ENCODE measurements around the gene LRCOL1. TPM values are rescaled to one million over a fixed set of nuclear protein-coding genes. Genes with fewer than 3 reads are reported as not detected.

The LRCOL1 gene
- total RNA-seq, 2 experiments from 2014 or later, result not detected

GRCh38 chr12:132580701-132581292 is 29.6 kb downstream of the LRCOL1 start:
- Mint-ChIP-seq H3K4me1 (ENCODE audit: low read depth) (no peaks in the 10 kb centered on the region), H3K27ac (no peak overlapping the region), H3K4me3 (no peak overlapping the region), H3K27me3 (ENCODE audit: low read depth) (no peaks in the 10 kb centered on the region), H3K36me3 (ENCODE audit: low read depth) (peaks cover 7% of the 10 kb centered on the region), H3K9me3 (no peaks in the 10 kb centered on the region)
- CTCF ChIA-PET, result interaction anchor here (1.4 kb wide), 1 partner anchor 34 kb away, joined by 7 read pairs; no protein-coding TSS in a partner anchor
- intact Hi-C loops (cut with micrococcal nuclease), result no loop called here
- DNase-seq, result no peak

- Mint-ChIP-seq H3K27me3 (ENCODE audit: low read depth) (no peaks in the 10 kb centered on the region), H3K9me3 (no peaks in the 10 kb centered on the region), H3K4me3 (no peak overlapping the region), H3K4me1 (ENCODE audit: low read depth) (no peaks in the 10 kb centered on the region), H3K27ac (no peak overlapping the region), H3K36me3 (ENCODE audit: low read depth) (peaks cover 9% of the 10 kb centered on the region)
- intact Hi-C loops (cut with micrococcal nuclease), result no loop called here
- DNase-seq, result no peak
- CTCF ChIA-PET, result interaction anchor here (0.7 to 1.4 kb wide), 2 partner anchors 35 to 198 kb away, joined by 3 to 7 read pairs; no protein-coding TSS in a partner anchor
Measured at GRCh38 chr12:132579744-132580143, 30.6 kb downstream of the LRCOL1 start.

GRCh38 chr12:132578826-132579225 is 31.6 kb downstream of the LRCOL1 start:
- Mint-ChIP-seq H3K27ac (no peak overlapping the region), H3K9me3 (no peaks in the 10 kb centered on the region), H3K4me3 (no peak overlapping the region), H3K27me3 (ENCODE audit: low read depth) (no peaks in the 10 kb centered on the region), H3K4me1 (ENCODE audit: low read depth) (no peaks in the 10 kb centered on the region), H3K36me3 (ENCODE audit: low read depth) (peaks cover 7% of the 10 kb centered on the region)
- intact Hi-C loops (cut with micrococcal nuclease), result no loop called here
- DNase-seq, result no peak
- CTCF ChIA-PET, result no interaction called here

DNA sequence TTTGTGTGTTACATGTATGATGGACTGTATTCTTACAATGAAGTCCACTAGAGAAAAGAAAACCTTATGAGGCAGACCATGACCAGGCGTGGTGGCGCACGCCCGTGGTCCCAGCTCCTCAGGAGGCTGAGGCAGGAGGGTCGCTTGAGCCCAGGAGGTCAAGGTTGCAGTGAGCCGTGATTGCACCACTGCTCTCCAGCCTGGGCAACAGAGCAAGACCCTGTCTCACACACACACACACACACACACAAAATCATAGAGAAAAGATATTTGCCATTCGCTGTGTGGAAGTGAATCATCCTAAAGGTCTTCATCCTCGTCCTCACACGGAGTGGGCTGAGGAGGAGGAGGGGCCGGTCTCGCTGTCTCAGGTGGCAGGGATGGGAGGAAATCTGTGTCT is 32.3 kb downstream of the LRCOL1 start:
- Mint-ChIP-seq H3K4me1 (ENCODE audit: low read depth) (no peaks in the 10 kb centered on the region), H3K9me3 (no peaks in the 10 kb centered on the region), H3K27me3 (ENCODE audit: low read depth) (no peaks in the 10 kb centered on the region), H3K4me3 (no peak overlapping the region), H3K36me3 (ENCODE audit: low read depth) (peaks cover 6% of the 10 kb centered on the region), H3K27ac (no peak overlapping the region)
- no peak for DNase-seq
- CTCF ChIA-PET, result no interaction called here
- intact Hi-C loops (cut with micrococcal nuclease), result no loop called here

GRCh38 chr12:132577191-132577920 is 33.0 kb downstream of the LRCOL1 start:
- Mint-ChIP-seq H3K36me3 (ENCODE audit: low read depth) (peaks cover 6% of the 10 kb centered on the region), H3K9me3 (no peaks in the 10 kb centered on the region)
- CTCF ChIA-PET, result no interaction called here

GRCh38 chr12:132576701-132577100 is 33.7 kb downstream of the LRCOL1 start:
- H3K36me3 Mint-ChIP-seq (ENCODE audit: low read depth), result peaks cover 6% of the 10 kb centered on the region
- intact Hi-C loops (cut with micrococcal nuclease), result no loop called here
- CTCF ChIA-PET, result no interaction called here
- no peak overlapping the region for H3K4me3 Mint-ChIP-seq
- DNase-seq, result no peak
- no peak overlapping the region for H3K27ac Mint-ChIP-seq
- H3K9me3 Mint-ChIP-seq, result no peaks in the 10 kb centered on the region
- H3K4me1 Mint-ChIP-seq (ENCODE audit: low read depth), result no peaks in the 10 kb centered on the region
- H3K27me3 Mint-ChIP-seq (ENCODE audit: low read depth), result no peaks in the 10 kb centered on the region

More at GRCh38 chr12:132577191-132577920, 33.0 kb downstream of the LRCOL1 start:
- Mint-ChIP-seq H3K4me1 (ENCODE audit: low read depth) (no peaks in the 10 kb centered on the region), H3K4me3 (no peak overlapping the region), H3K27ac (no peak overlapping the region), H3K27me3 (ENCODE audit: low read depth) (no peaks in the 10 kb centered on the region)
- DNase-seq, result no peak
- intact Hi-C loops (cut with micrococcal nuclease), result no loop called here

DNA sequence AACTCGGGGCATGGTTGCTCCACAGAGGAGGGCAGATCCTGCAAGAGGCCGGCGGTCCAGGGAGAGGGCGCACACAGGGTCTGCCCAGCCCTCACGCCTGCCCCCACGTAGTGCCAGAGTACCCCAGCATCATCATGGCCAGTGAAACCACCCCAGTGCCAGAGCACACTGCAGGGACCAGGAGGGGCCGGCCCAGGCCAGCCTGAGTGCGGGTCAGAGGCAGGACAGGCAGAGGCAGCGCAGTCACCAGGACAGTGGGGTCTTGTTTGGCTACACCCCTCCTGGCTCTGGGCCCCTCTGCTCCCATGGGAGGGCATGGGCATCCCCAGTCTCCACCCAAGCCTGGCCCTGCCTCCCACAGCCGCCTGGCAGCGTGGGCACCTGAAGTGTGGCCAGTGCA is 34.7 kb downstream of the LRCOL1 start:
- Mint-ChIP-seq H3K4me1 (ENCODE audit: low read depth) (no peaks in the 10 kb centered on the region), H3K9me3 (no peaks in the 10 kb centered on the region), H3K27ac (no peak overlapping the region), H3K27me3 (ENCODE audit: low read depth) (no peaks in the 10 kb centered on the region), H3K4me3 (no peak overlapping the region), H3K36me3 (ENCODE audit: low read depth) (peaks cover 6% of the 10 kb centered on the region)
- CTCF ChIA-PET, result no interaction called here
- intact Hi-C loops (cut with micrococcal nuclease), result no loop called here
- DNase-seq, result no peak

DNA sequence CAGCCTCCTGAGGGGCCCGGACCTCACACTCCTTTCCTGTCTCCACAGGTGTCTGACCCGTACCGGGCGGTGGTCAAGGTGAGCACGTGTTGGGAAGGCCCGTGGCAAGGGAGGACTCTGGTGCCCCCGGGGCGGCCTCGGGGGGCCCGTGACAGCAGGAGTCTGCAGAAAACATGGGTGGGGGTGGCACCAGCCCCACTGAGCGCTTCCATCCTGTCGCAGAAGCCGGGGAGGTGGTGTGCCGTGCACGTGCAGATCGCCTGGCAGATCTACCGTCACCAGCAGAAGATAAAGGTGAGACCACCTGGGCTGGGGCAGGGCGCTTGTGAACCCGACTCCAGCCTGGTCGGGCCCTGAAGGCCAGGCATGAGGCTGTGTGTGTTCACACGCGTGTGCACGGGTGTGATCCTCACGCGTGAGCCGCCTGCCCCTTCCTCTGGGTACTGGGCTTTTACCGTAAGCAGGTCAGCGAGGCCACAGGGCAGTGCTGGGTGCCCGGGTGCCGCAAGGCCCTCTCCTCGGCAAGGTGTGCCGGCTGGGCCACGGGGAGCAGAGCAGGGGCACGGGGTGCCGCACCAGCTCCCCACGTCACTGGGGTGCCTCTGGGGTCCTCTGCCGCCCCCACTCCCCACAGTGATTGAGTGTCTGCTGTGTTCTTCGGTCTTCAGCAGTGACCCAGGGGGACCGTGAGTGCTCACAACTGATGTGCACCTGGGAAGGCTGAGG is 35.9 kb downstream of the LRCOL1 start:
- H3K27me3 Mint-ChIP-seq (ENCODE audit: low read depth), result no peaks in the 10 kb centered on the region
- no peak overlapping the region for H3K27ac Mint-ChIP-seq
- H3K4me1 Mint-ChIP-seq (ENCODE audit: low read depth), result no peaks in the 10 kb centered on the region
- peaks cover 6% of the 10 kb centered on the region for H3K36me3 Mint-ChIP-seq (ENCODE audit: low read depth)
- CTCF ChIA-PET, result interaction anchor here (0.7 kb wide), 1 partner anchor 124 kb away, joined by 4 read pairs; no protein-coding TSS in a partner anchor
- no peaks in the 10 kb centered on the region for H3K9me3 Mint-ChIP-seq
- no peak for DNase-seq
- no peak overlapping the region for H3K4me3 Mint-ChIP-seq
- intact Hi-C loops (cut with micrococcal nuclease), result no loop called here

GRCh38 chr12:132572801-132573760 is 37.3 kb downstream of the LRCOL1 start:
- Mint-ChIP-seq H3K4me3 (no peak overlapping the region), H3K27me3 (ENCODE audit: low read depth) (no peaks in the 10 kb centered on the region), H3K36me3 (ENCODE audit: low read depth) (peaks cover 6% of the 10 kb centered on the region), H3K9me3 (no peaks in the 10 kb centered on the region), H3K4me1 (ENCODE audit: low read depth) (no peaks in the 10 kb centered on the region), H3K27ac (no peak overlapping the region)
- DNase-seq, result no peak
- intact Hi-C loops (cut with micrococcal nuclease), result no loop called here
- CTCF ChIA-PET, result no interaction called here

DNA sequence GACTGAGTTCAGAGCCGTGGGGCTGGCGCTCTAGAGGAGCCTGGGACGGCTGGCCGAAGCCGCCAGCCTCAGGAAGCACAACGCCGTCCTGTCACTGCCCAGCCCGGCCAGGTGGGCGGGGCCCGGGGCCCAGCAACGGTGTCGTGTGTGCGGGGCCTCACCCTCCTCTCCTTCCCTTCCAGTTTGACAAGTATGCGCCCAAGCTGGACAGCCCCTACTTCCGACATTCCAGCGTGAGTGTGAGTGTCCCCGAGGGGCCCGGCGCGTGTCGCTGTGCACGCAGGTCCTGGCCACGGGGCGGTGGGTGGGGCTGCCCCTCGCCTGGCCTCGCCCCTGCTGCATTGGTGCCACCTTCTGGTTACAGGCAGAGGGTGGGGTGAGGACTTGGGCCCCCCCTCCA is 38.3 kb downstream of the LRCOL1 start:
- intact Hi-C loops (cut with micrococcal nuclease), result no loop called here
- Mint-ChIP-seq H3K9me3 (no peaks in the 10 kb centered on the region), H3K4me1 (ENCODE audit: low read depth) (no peaks in the 10 kb centered on the region), H3K36me3 (ENCODE audit: low read depth) (peaks cover 2% of the 10 kb centered on the region), H3K4me3 (no peak overlapping the region), H3K27me3 (ENCODE audit: low read depth) (no peaks in the 10 kb centered on the region), H3K27ac (no peak overlapping the region)
- DNase-seq, result no peak
- CTCF ChIA-PET, result no interaction called here

GRCh38 chr12:132571598-132571997 is 38.8 kb downstream of the LRCOL1 start:
- H3K27ac Mint-ChIP-seq, result no peak overlapping the region
- H3K27me3 Mint-ChIP-seq (ENCODE audit: low read depth), result no peaks in the 10 kb centered on the region
- H3K4me1 Mint-ChIP-seq (ENCODE audit: low read depth), result no peaks in the 10 kb centered on the region
- peaks cover 2% of the 10 kb centered on the region for H3K36me3 Mint-ChIP-seq (ENCODE audit: low read depth)
- H3K9me3 Mint-ChIP-seq, result no peaks in the 10 kb centered on the region
- intact Hi-C loops (cut with micrococcal nuclease), result no loop called here
- CTCF ChIA-PET, result no interaction called here
- no peak overlapping the region for H3K4me3 Mint-ChIP-seq
- DNase-seq, result no peak

GRCh38 chr12:132571051-132571450 is 39.3 kb downstream of the LRCOL1 start:
- Mint-ChIP-seq H3K27me3 (ENCODE audit: low read depth) (no peaks in the 10 kb centered on the region), H3K4me1 (ENCODE audit: low read depth) (no peaks in the 10 kb centered on the region), H3K36me3 (ENCODE audit: low read depth) (peaks cover 2% of the 10 kb centered on the region), H3K4me3 (no peak overlapping the region), H3K9me3 (no peaks in the 10 kb centered on the region), H3K27ac (no peak overlapping the region)
- CTCF ChIA-PET, result no interaction called here
- DNase-seq, result no peak
- intact Hi-C loops (cut with micrococcal nuclease), result no loop called here

Measured in activated naive CD4-positive, alpha-beta T cell treated with anti-CD3 and anti-CD28 coated beads for 36 hours (primary cell).